Measurements from ENCODE around the gene DOCK11.
"Not testable (repeated sequence)": the region's sequence is repeated elsewhere in the genome, so short reads cannot be mapped to it uniquely, and the experiment has no call there.

The DOCK11 gene

GRCh38 chrX:118706681-118707080, 211.1 kb downstream of the DOCK11 start:
- Histone ChIP-seq H4K20me1 (ENCODE audit: insufficient read depth, low read length, poor library complexity, severe bottlenecking) (no peaks in the 10 kb centered on the region), H3K4me2 (ENCODE audit: low read depth, low read length, poor library complexity, severe bottlenecking) (no peak overlapping the region), H3K4me3 (ENCODE audit: low read length, poor library complexity, severe bottlenecking) (no peak overlapping the region), H3K9me2 (replicated peaks; ENCODE audit: low read depth, low read length) (no peaks in the 10 kb centered on the region), H3K27me3 (ENCODE audit: insufficient read depth, low read length, poor library complexity, severe bottlenecking) (no peaks in the 10 kb centered on the region), H3K9ac (ENCODE audit: low read depth, low read length, poor library complexity, severe bottlenecking) (no peak overlapping the region), H2AFZ (ENCODE audit: low read length) (no peak overlapping the region), H3K9me3 (ENCODE audit: insufficient read depth, low read depth, low read length) (no peaks in the 10 kb centered on the region), H3K36me3 (ENCODE audit: insufficient read depth, low read length) (no peaks in the 10 kb centered on the region), H3F3A (ENCODE audit: low read depth) (no peaks in the 10 kb centered on the region), H3K4me1 (ENCODE audit: insufficient read depth, low read length, poor library complexity, severe bottlenecking) (no peaks in the 10 kb centered on the region), H3K79me2 (ENCODE audit: insufficient read depth, low read length) (no peaks in the 10 kb centered on the region)
- TF ChIP-seq EZH2phosphoT487 (IDR thresholded peaks at IDR 0.05; ENCODE audit: borderline replicate concordance) (no peak), CTCF (conservative IDR thresholded peaks at IDR 0.05; ENCODE audit: low read length) (no peak)

DNA sequence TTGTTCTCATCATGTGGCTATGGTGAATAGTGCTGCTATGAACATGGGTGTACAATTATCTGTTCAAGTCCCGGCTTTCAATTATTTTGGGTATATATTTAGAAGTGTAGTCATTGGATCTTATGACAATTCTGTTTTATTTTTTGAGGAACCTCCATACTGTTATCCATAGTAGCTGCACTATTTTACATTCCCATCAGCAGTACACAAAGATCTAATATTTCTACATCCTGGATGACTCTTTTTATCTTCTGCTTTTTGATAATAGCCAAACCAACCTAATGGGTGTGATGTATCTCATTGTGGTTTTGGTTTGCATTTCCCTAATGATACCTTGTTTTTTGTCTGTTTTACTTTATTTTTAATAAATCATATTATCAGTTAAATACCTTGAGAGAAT, 218.9 kb downstream of the DOCK11 start:
- H3K4me2 ChIP-seq (ENCODE audit: low read depth, low read length, poor library complexity, severe bottlenecking), result no peak overlapping the region

GRCh38 chrX:118715917-118716316, 220.3 kb downstream of the DOCK11 start:
- not testable (repeated sequence) for H3K9me3 ChIP-seq (ENCODE audit: insufficient read depth, low read depth, low read length); H3K4me1 ChIP-seq (ENCODE audit: insufficient read depth, low read length, poor library complexity, severe bottlenecking); H3K4me2 ChIP-seq (ENCODE audit: low read depth, low read length, poor library complexity, severe bottlenecking); H2AFZ ChIP-seq (ENCODE audit: low read length); H3K9ac ChIP-seq (ENCODE audit: low read depth, low read length, poor library complexity, severe bottlenecking); H3K79me2 ChIP-seq (ENCODE audit: insufficient read depth, low read length); H3K9me2 ChIP-seq (replicated peaks; ENCODE audit: low read depth, low read length); H3K4me3 ChIP-seq (ENCODE audit: low read length, poor library complexity, severe bottlenecking); H3K27me3 ChIP-seq (ENCODE audit: insufficient read depth, low read length, poor library complexity, severe bottlenecking); H4K20me1 ChIP-seq (ENCODE audit: insufficient read depth, low read length, poor library complexity, severe bottlenecking); H3K36me3 ChIP-seq (ENCODE audit: insufficient read depth, low read length); H3F3A ChIP-seq (ENCODE audit: low read depth)

More for the DNA sequence above, 218.9 kb downstream of the DOCK11 start:
- Histone ChIP-seq H3K4me1 (ENCODE audit: insufficient read depth, low read length, poor library complexity, severe bottlenecking) (no peaks in the 10 kb centered on the region), H4K20me1 (ENCODE audit: insufficient read depth, low read length, poor library complexity, severe bottlenecking) (no peaks in the 10 kb centered on the region), H3K9ac (ENCODE audit: low read depth, low read length, poor library complexity, severe bottlenecking) (no peak overlapping the region), H3F3A (ENCODE audit: low read depth) (no peaks in the 10 kb centered on the region), H3K79me2 (ENCODE audit: insufficient read depth, low read length) (no peaks in the 10 kb centered on the region), H3K9me3 (ENCODE audit: insufficient read depth, low read depth, low read length) (no peaks in the 10 kb centered on the region), H2AFZ (ENCODE audit: low read length) (no peak overlapping the region), H3K9me2 (replicated peaks; ENCODE audit: low read depth, low read length) (no peaks in the 10 kb centered on the region), H3K27me3 (ENCODE audit: insufficient read depth, low read length, poor library complexity, severe bottlenecking) (no peaks in the 10 kb centered on the region), H3K36me3 (ENCODE audit: insufficient read depth, low read length) (no peaks in the 10 kb centered on the region), H3K4me3 (ENCODE audit: low read length, poor library complexity, severe bottlenecking) (no peak overlapping the region)
- TF ChIP-seq EZH2phosphoT487 (IDR thresholded peaks at IDR 0.05; ENCODE audit: borderline replicate concordance) (no peak), CTCF (conservative IDR thresholded peaks at IDR 0.05; ENCODE audit: low read length) (no peak)

DNA sequence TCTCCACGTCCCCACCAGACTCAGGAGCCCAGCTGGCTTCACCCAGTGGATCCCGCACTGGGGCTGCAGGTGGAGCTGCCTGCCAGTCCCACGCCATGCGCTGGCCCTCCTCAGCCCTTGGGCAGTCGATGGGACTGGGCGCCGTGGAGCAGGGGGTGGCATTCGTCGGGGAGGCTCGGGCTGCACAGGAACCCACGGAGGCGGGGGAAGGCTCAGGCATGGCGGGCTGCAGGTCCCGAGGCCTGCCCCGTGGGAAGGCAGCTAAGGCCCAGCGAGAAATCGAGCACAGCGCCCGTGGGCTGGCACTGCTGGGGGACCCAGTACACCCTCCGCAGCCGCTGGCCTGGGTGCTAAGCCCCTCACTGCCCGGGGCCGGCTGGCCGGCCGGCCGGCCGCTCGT, 221.2 kb downstream of the DOCK11 start:
- H3K4me2 ChIP-seq (ENCODE audit: low read depth, low read length, poor library complexity, severe bottlenecking); H3K9ac ChIP-seq (ENCODE audit: low read depth, low read length, poor library complexity, severe bottlenecking); H3K9me2 ChIP-seq (replicated peaks; ENCODE audit: low read depth, low read length); H3K36me3 ChIP-seq (ENCODE audit: insufficient read depth, low read length); H2AFZ ChIP-seq (ENCODE audit: low read length); H3K27me3 ChIP-seq (ENCODE audit: insufficient read depth, low read length, poor library complexity, severe bottlenecking); H3F3A ChIP-seq (ENCODE audit: low read depth); H3K4me3 ChIP-seq (ENCODE audit: low read length, poor library complexity, severe bottlenecking); H4K20me1 ChIP-seq (ENCODE audit: insufficient read depth, low read length, poor library complexity, severe bottlenecking); H3K79me2 ChIP-seq (ENCODE audit: insufficient read depth, low read length); H3K4me1 ChIP-seq (ENCODE audit: insufficient read depth, low read length, poor library complexity, severe bottlenecking); H3K9me3 ChIP-seq (ENCODE audit: insufficient read depth, low read depth, low read length): not testable (repeated sequence)
